ES-I3 (cell line): ENCODE measurements around the gene P4HA1.
"Not testable (repeated sequence)": the region's sequence is repeated elsewhere in the genome, so short reads cannot be mapped to it uniquely, and the experiment has no call there.

Experiments used
- H3K36me3 ChIP-seq: 2 replicates; pipeline ENCODE4 v1.6.1; 2013; ENCODE audit warnings: mild to moderate bottlenecking, low read length, control low read depth, moderate library complexity; ENCODE audit not compliant: insufficient read depth
- H3K4me1 ChIP-seq: 2 replicates; pipeline ENCODE4 v1.6.1; 2013; ENCODE audit warnings: mild to moderate bottlenecking, control low read depth, low read length; ENCODE audit not compliant: insufficient read depth
- H3K9ac ChIP-seq: 2 replicates; pipeline ENCODE4 v1.6.1; 2013; ENCODE audit warnings: low read depth, mild to moderate bottlenecking, low read length, moderate library complexity
- H3K9me3 ChIP-seq: 2 replicates; pipeline ENCODE4 v1.6.1; 2013; ENCODE audit warnings: mild to moderate bottlenecking, low read length, moderate library complexity; ENCODE audit not compliant: control insufficient read depth, insufficient read depth

P4HA1 gene

DNA sequence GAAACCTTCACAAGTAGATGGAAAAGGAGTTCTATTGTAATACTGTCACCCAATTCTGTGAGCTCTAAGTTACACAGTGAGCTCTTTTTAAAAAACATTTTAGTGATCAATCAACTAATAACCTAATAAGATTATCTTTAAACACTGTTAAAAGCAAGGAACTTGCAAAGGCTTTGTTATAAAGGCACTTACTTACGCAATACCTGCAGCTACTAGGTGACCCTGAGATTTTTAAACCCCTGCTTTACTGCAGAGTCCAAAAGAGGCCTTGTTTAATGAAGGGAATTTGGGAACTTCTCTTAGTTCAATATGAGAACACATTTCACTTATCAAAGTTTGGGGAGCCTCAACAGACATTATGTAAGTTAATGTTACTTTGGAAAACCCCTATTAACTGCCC lies 53.3 kb downstream of the P4HA1 start:
- H3K9me3 ChIP-seq, result no peaks in the 10 kb centered on the region
- H3K4me1 ChIP-seq, result peaks cover 32% of the 10 kb centered on the region
- H3K36me3 ChIP-seq, result no peaks in the 10 kb centered on the region
- no peak overlapping the region for H3K9ac ChIP-seq

GRCh38 chr10:73042130-73042529 lies 54.5 kb downstream of the P4HA1 start:
- no peaks in the 10 kb centered on the region for H3K9me3 ChIP-seq
- H3K9ac ChIP-seq, result no peak overlapping the region
- peaks cover 32% of the 10 kb centered on the region for H3K4me1 ChIP-seq
- no peaks in the 10 kb centered on the region for H3K36me3 ChIP-seq

GRCh38 chr10:73039635-73040034 lies 57.0 kb downstream of the P4HA1 start:
- no peaks in the 10 kb centered on the region for H3K36me3 ChIP-seq
- no peak overlapping the region for H3K9ac ChIP-seq
- no peaks in the 10 kb centered on the region for H3K9me3 ChIP-seq
- H3K4me1 ChIP-seq, result peaks cover 14% of the 10 kb centered on the region

- not testable (repeated sequence) for H3K9me3 ChIP-seq, H3K4me1 ChIP-seq, H3K9ac ChIP-seq, H3K36me3 ChIP-seq
These were observed 60.4 kb downstream of the P4HA1 start for GRCh38 chr10:73036285-73036684.

DNA sequence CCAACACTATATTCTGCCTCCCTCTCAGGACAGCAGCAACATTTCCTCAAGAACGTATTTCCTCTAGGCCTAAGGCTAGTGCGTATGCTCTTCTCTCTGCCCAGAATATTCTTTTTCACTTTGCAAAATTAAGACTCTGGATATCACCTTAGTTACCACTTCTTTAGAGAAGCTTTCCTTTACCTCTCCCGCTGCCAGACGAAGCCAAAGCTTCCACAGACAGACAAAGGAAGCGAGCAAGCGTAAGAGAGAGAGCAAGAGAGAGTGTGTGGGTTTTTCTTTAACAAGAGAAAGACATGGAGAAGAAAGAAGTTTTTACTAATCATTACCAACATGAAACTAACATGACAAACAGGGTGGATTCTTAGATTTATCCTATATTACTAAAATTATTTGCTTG lies 64.1 kb downstream of the P4HA1 start:
- Histone ChIP-seq H3K4me1 (peaks cover 6% of the 10 kb centered on the region; the same call in 1 of the 2 replicates), H3K9me3 (no peaks in the 10 kb centered on the region), H3K9ac (no peak overlapping the region), H3K36me3 (no peaks in the 10 kb centered on the region; the same call in 1 of the 2 replicates)

GRCh38 chr10:73026623-73027022 lies 70.0 kb downstream of the P4HA1 start:
- not testable (repeated sequence) for H3K4me1 ChIP-seq

DNA sequence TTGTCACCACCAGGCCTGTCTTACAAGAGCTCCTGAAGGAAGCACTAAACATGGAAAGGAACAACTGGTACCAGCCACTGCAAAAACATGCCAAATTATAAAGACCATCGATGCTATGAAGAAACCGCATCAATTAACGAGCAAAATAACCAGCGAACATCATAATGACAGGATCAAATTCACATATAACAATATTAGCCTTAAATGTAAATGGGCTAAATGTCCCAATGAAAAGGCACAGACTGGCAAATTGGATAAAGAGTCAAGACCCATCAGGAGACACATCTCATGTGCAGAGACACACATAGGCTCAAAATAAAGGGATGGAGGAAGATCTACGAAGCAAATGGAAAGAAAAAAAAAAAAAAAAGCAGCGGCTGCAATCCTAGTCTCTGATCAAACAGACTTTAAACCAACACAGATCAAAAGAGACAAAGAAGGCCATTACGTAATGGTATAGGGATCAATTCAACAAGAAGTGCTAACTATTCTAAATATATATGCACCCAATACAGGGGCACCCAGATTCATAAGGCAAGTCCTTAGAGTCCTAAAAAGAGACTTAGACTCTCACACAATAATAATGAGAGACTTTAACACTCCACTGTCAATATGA lies 73.1 kb downstream of the P4HA1 start:
- H3K4me1 ChIP-seq, H3K36me3 ChIP-seq, H3K9me3 ChIP-seq, H3K9ac ChIP-seq: not testable (repeated sequence)

More at GRCh38 chr10:73026623-73027022, 70.0 kb downstream of the P4HA1 start:
- H3K36me3 ChIP-seq, H3K9ac ChIP-seq, H3K9me3 ChIP-seq: not testable (repeated sequence)

GRCh38 chr10:73022961-73023360 lies 73.7 kb downstream of the P4HA1 start:
- not testable (repeated sequence) for H3K4me1 ChIP-seq, H3K9ac ChIP-seq, H3K36me3 ChIP-seq, H3K9me3 ChIP-seq

DNA sequence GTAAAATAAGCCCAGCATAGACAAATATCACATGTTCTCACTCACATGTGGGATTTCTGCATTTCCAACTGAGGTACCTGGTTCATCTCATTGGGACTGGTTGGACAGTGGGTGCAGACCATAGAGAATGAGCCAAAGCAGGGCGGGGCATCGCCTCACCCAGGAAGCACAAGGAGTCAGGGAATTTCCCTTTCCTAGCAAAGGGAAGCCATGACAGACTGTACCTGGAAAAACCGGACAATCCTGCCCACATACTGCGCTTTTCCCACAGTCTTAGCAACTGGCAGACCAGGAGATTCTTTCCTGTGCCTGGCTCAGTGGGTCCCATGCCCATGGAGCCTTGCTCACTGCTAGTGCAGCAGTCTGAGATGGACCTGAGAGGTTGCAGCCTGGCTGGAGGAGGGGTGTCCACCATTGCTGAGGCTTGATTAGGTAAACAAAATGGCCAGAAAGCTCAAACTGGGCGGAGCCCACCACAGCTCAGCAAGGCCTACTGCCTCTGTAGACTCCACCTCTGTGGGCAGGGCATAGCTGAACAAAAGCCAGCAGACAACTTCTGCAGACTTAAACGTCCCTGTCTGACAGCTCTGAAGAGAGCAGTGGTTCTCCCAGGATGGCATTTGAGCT lies 75.0 kb downstream of the P4HA1 start:
- H3K9me3 ChIP-seq, H3K9ac ChIP-seq, H3K36me3 ChIP-seq, H3K4me1 ChIP-seq: not testable (repeated sequence)

DNA sequence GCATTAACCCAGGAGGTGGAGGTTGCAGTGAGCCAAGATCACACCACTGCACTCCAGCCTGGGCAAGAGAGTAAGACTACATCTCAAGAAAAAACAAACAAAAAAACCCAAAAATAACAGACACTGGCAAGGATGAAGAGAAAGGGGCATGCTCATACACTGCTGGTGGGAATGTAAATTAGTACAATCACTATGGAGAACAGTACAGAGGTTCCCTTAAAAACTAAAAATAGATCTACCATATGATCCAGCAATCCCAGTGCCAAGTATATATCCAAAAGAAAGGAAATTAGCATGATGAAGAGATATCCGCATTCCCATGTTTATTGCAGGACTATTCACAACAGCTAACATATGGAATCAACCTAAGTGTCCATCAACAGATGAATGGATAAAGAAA lies 75.6 kb downstream of the P4HA1 start:
- Histone ChIP-seq H3K9ac (no peak overlapping the region), H3K36me3 (no peaks in the 10 kb centered on the region), H3K9me3 (no peaks in the 10 kb centered on the region), H3K4me1 (no peaks in the 10 kb centered on the region; the same call in 1 of the 2 replicates)

- Histone ChIP-seq H3K4me1 (no peaks in the 10 kb centered on the region; the same call in 1 of the 2 replicates), H3K36me3 (no peaks in the 10 kb centered on the region), H3K9ac (no peak overlapping the region), H3K9me3 (no peaks in the 10 kb centered on the region)
These were observed 77.6 kb downstream of the P4HA1 start for GRCh38 chr10:73019100-73019499.

DNA sequence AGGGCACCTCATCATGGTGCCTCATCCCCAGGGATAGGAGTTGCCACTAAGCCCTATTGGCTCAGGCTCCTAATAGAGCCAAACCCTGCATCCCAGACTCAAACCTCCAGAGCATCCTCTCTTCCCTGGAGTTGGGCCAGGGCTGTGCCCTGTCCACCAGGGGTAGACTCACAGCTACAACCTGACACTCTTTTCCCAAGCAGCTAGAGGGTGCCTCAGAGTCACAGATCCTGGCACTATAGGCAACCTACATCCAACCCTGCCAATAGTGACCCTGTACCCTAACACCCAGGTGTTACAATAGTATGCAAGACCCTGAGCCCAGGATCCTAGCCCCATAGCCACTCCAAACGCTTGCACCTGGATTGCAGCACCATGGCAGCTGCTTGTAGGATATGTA lies 78.0 kb downstream of the P4HA1 start:
- H3K36me3 ChIP-seq, result no peaks in the 10 kb centered on the region
- no peaks in the 10 kb centered on the region for H3K9me3 ChIP-seq
- H3K9ac ChIP-seq, result no peak overlapping the region
- H3K4me1 ChIP-seq, result no peaks in the 10 kb centered on the region; the same call in 1 of the 2 replicates

GRCh38 chr10:73017955-73018480 lies 78.6 kb downstream of the P4HA1 start:
- Histone ChIP-seq H3K4me1 (no peaks in the 10 kb centered on the region; the same call in 1 of the 2 replicates), H3K36me3 (no peaks in the 10 kb centered on the region), H3K9me3 (no peaks in the 10 kb centered on the region), H3K9ac (no peak overlapping the region)

DNA sequence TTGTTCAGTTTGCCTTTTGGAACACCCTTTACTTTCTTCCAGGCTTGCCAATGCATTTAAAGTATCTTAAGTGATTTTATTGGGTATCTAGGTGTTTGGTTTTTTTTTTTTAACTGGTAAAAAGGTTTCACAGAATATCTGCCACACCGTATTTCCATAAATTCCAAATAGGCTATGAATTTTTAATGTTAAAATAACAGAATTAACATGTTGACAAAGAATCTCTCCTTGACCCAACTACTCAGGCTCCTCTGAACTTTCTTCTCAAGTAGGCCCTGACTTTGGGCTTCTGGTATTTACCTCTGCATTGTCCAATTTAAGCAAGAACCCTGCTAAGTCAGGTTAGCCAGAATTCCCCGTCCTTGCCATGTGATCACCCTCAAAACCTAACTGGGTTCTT lies 80.9 kb downstream of the P4HA1 start:
- H3K36me3 ChIP-seq, result no peaks in the 10 kb centered on the region
- H3K9ac ChIP-seq, result no peak overlapping the region
- H3K9me3 ChIP-seq, result no peaks in the 10 kb centered on the region
- no peaks in the 10 kb centered on the region; the same call in 1 of the 2 replicates for H3K4me1 ChIP-seq

DNA sequence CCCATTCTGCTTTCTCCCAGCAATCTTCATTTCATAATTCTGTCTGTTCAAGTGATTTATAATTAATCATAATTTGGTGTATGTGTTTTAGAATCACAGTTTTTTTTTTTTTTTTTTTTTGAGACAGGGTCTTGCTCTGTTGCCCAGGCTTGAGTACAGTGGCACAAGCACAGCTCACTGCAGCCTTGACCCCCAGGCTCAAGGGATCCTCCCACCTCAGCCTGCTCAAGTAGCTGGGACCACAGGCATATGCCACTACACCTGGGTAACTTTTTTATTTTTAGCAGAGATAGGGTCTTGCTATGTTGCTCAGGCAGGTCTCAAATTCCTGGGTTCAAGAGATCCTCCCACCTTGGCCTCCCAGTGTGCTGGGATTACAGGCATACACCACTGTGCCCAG lies 92.8 kb downstream of the P4HA1 start:
- Histone ChIP-seq H3K4me1 (no peaks in the 10 kb centered on the region), H3K9ac (no peak overlapping the region), H3K9me3 (no peaks in the 10 kb centered on the region), H3K36me3 (no peaks in the 10 kb centered on the region)
